Hepatocyte (in vitro differentiated cells): Measurements from ENCODE around the gene LARP4. TPM values are rescaled to one million over a fixed set of nuclear protein-coding genes. Genes with fewer than 3 reads are reported as not detected.
A peak's percentile ranks its signal among the peaks of the same experiment; 100 is the strongest.

Source experiments
- DNase-seq: peaks from one replicate; pipeline ENCODE4 v3.0.0-alpha.2; 2016; ENCODE audit warnings: low spot score
- H2AFZ ChIP-seq: fragments of 200-600 bp; sonication (generic); 2 replicates; pipeline ENCODE4 v1.6.0; 2016; ENCODE audit warnings: antibody characterized with exemption, mild to moderate bottlenecking
- H3K27ac ChIP-seq: fragments of 200-600 bp; sonication (generic); 2 replicates; pipeline ENCODE4 v1.5.1; 2016; ENCODE audit warnings: mild to moderate bottlenecking
- H3K27me3 ChIP-seq: fragments of 200-600 bp; sonication (generic); 2 replicates; pipeline ENCODE4 v1.6.1; 2016
- H3K36me3 ChIP-seq: fragments of 200-600 bp; sonication (generic); replicated peaks from 2 replicates; pipeline ENCODE4 v1.5.1; 2016; ENCODE audit warnings: low read depth; ENCODE audit not compliant: insufficient read depth
- H3K4me1 ChIP-seq: fragments of 200-600 bp; sonication (generic); 2 replicates; pipeline ENCODE4 v1.5.1; 2016; ENCODE audit warnings: mild to moderate bottlenecking, moderate library complexity; ENCODE audit not compliant: insufficient read depth
- H3K4me2 ChIP-seq: fragments of 200-600 bp; sonication (generic); 2 replicates; pipeline ENCODE4 v1.6.0; 2016
- H3K4me3 ChIP-seq: fragments of 200-600 bp; sonication (generic); 2 replicates; pipeline ENCODE4 v1.5.1; 2016; ENCODE audit warnings: mild to moderate bottlenecking
- H3K79me2 ChIP-seq: fragments of 200-600 bp; sonication (generic); 2 replicates; pipeline ENCODE4 v1.6.0; 2017; ENCODE audit warnings: mild to moderate bottlenecking
- H3K9me2 ChIP-seq: fragments of 200-600 bp; sonication (generic); replicated peaks from 2 replicates; pipeline ENCODE4 v1.6.0; 2017; ENCODE audit warnings: mild to moderate bottlenecking; ENCODE audit not compliant: insufficient read depth
- H3K9me3 ChIP-seq: fragments of 200-600 bp; sonication (generic); 2 replicates; pipeline ENCODE4 v1.5.1; 2016; ENCODE audit warnings: low read depth, mild to moderate bottlenecking
- H4K20me1 ChIP-seq: fragments of 200-600 bp; sonication (generic); 2 replicates; pipeline ENCODE4 v1.6.0; 2016; ENCODE audit warnings: mild to moderate bottlenecking; ENCODE audit not compliant: insufficient read depth, poor library complexity, severe bottlenecking
- CTCF ChIP-seq: fragments of 200-600 bp; sonication (generic); IDR thresholded peaks from 2 replicates; pipeline ENCODE4 v1.5.1; 2016; ENCODE audit warnings: antibody characterized with exemption, mild to moderate bottlenecking; ENCODE audit not compliant: poor library complexity
- EZH2 ChIP-seq: fragments of 200-600 bp; sonication (generic); IDR thresholded peaks from 2 replicates; pipeline ENCODE4 v1.6.1; 2016; ENCODE audit warnings: antibody characterized with exemption, mild to moderate bottlenecking, borderline replicate concordance
- EZH2phosphoT487 ChIP-seq: fragments of 200-600 bp; sonication (generic); IDR thresholded peaks from one replicate; pipeline ENCODE4 v1.6.1; 2018; ENCODE audit warnings: antibody characterized with exemption, mild to moderate bottlenecking, low read depth, moderate library complexity; ENCODE audit not compliant: unreplicated experiment, severe bottlenecking
- WGBS: methylation state at CpG from one replicate; pipeline ENCODE4 v1.1.6; 2016; ENCODE audit warnings: low lambda C conversion rate; ENCODE audit errors: missing lambda C conversion rate; 5-methylcytosine and 5-hydroxymethylcytosine counted together
- polyA plus RNA-seq: library from polyadenylated mRNA; unstranded; fragments of >200 nt; fragmentation: Nextera tagmentation; extraction: Ambion mirVana; gene quantifications from 2 replicates; pipeline ENCODE4 v1.2.1, GENCODE V29; 2016
- total RNA-seq: library from RNA; depleted of rRNA; stranded (reverse); fragments of >200 nt; gene quantifications from 2 replicates; pipeline ENCODE4 v1.2.3, GENCODE V29; 2014

Gene LARP4
- total and polyA plus RNA-seq, 2 experiments from 2014 or later = 29.4 to 48.7 TPM

GRCh38 chr12:50401500-50402081, 906 bp downstream of the LARP4 start:
- TF ChIP-seq CTCF = no peak
- no peak for TF ChIP-seq EZH2phosphoT487
- TF ChIP-seq EZH2 = no peak
- Histone ChIP-seq H2AFZ (peak overlapping the region; percentile 59), H3K4me2 (peak overlapping the region; percentile 84), H3K79me2 (peaks cover 50% of the 10 kb centered on the region), H3K36me3 (no peaks in the 10 kb centered on the region), H4K20me1 (peaks cover 37% of the 10 kb centered on the region), H3K9me2 (no peaks in the 10 kb centered on the region), H3K4me1 (peaks cover 7% of the 10 kb centered on the region), H3K9me3 (no peaks in the 10 kb centered on the region), H3K27ac (peak overlapping the region; percentile 91), H3K27me3 (no peaks in the 10 kb centered on the region), H3K4me3 (peak overlapping the region; percentile 73)
- under 1% methylated on average over 16 of the region's 16 CpGs for WGBS
- DNase-seq = peak; percentile 35

- TF ChIP-seq CTCF = no peak
- TF ChIP-seq EZH2 = no peak
- TF ChIP-seq EZH2phosphoT487 = no peak
- H3K79me2 ChIP-seq = peaks cover 58% of the 10 kb centered on the region
These were observed 1.7 kb downstream of the LARP4 start for GRCh38 chr12:50402264-50403000.

GRCh38 chr12:50403001-50403440, 2.3 kb downstream of the LARP4 start:
- Histone ChIP-seq H3K9me2 (no peaks in the 10 kb centered on the region), H3K27ac (peak overlapping the region; percentile 91), H3K4me2 (peak overlapping the region; percentile 84), H3K36me3 (no peaks in the 10 kb centered on the region), H3K4me1 (peaks cover 7% of the 10 kb centered on the region), H3K4me3 (peak overlapping the region; percentile 73), H3K27me3 (no peaks in the 10 kb centered on the region), H2AFZ (no peak overlapping the region), H3K9me3 (no peaks in the 10 kb centered on the region), H4K20me1 (peaks cover 50% of the 10 kb centered on the region), H3K79me2 (peaks cover 64% of the 10 kb centered on the region)
- WGBS = 60% methylated on average over 3 of the region's 3 CpGs
- DNase-seq = no peak
- TF ChIP-seq CTCF = no peak
- no peak for TF ChIP-seq EZH2

More at GRCh38 chr12:50402264-50403000, 1.7 kb downstream of the LARP4 start:
- Histone ChIP-seq H3K4me2 (peak overlapping the region; percentile 84), H3K9me3 (no peaks in the 10 kb centered on the region), H2AFZ (no peak overlapping the region), H3K9me2 (no peaks in the 10 kb centered on the region), H3K4me1 (peaks cover 7% of the 10 kb centered on the region), H3K36me3 (no peaks in the 10 kb centered on the region), H3K4me3 (peak overlapping the region; percentile 73), H3K27ac (peak overlapping the region; percentile 91), H4K20me1 (peaks cover 45% of the 10 kb centered on the region), H3K27me3 (no peaks in the 10 kb centered on the region)
- 14% methylated on average over 7 of the region's 7 CpGs for WGBS
- DNase-seq = no peak
